Left ventricle myocardium superior (tissue), 1 donor: ENCODE results near the gene HOXA9. TPM values are rescaled to one million over a fixed set of nuclear protein-coding genes. Genes with fewer than 3 reads are reported as not detected.

ENCODE experiments used
- ATAC-seq: fragments of 200-7000 bp; cut with Tn5 transposase; one replicate; pipeline ENCODE4 v1.9.1; 2020; ENCODE audit warnings: mild to moderate bottlenecking, moderate library complexity
- DNase-seq: peaks from one replicate; pipeline ENCODE4 v3.0.0-alpha.2; 2020
- intact Hi-C: fragments of 100-400 bp; cut with micrococcal nuclease; formaldehyde crosslinking; loops from one replicate; pipeline ENCODE4 v1.11.0; 2022
- total RNA-seq: library from RNA; stranded (reverse); fragmentation: NEBNext Ultra II Directional; extraction: Animal tissue kit (Norgen Biotek cat#: 25700); gene quantifications from one replicate; pipeline ENCODE4 v1.2.1, GENCODE V29; 2021
- donor health status: DM: no; HTN: yes; CAD: no; lungs with severe emphysema.

The HOXA9 gene
- total RNA-seq, 1 donor from 2014 or later: not detected

- ATAC-seq (no peak), DNase-seq (no peak)
- intact Hi-C loops: no loop called here
These were observed 41.8 kb downstream of the HOXA9 start for GRCh38 chr7:27123477-27124053.

GRCh38 chr7:27123007-27123476, 42.3 kb downstream of the HOXA9 start:
- intact Hi-C loops: no loop called here
- ATAC-seq (no peak), DNase-seq (no peak)

GRCh38 chr7:27122077-27122910, 43.0 kb downstream of the HOXA9 start:
- DNase-seq (no peak), ATAC-seq (no peak)
- intact Hi-C loops: no loop called here

- intact Hi-C loops: no loop called here
- ATAC-seq: no peak
These were observed 43.7 kb downstream of the HOXA9 start for GRCh38 chr7:27121684-27122076.

GRCh38 chr7:27119412-27119911, 45.9 kb downstream of the HOXA9 start:
- DNase-seq: no peak
- intact Hi-C loops: no loop called here
- no peak for ATAC-seq

More at GRCh38 chr7:27121684-27122076, 43.7 kb downstream of the HOXA9 start:
- DNase-seq: no peak

DNA sequence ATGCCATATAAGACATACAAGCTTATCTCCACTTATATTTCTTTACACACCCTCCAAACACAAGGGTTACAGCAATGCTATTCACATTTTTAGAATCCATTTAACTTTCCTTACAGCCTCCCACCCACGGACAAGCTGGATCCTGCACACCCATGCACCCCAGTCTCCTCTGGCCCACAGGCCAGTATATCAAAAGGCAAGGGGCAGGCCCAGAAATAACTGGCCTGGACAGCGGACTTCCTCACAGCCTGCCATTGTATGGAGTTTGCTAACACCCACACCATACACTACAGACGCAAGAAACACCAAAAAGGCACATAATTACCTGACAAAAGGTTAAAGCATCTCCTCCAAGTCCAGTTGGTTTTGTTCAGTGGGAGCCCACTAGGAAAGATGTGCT, 46.8 kb downstream of the HOXA9 start:
- DNase-seq (no peak), ATAC-seq (no peak)
- intact Hi-C loops: no loop called here

- no peak for DNase-seq
- ATAC-seq: no peak
- intact Hi-C loops: no loop called here
These were observed 47.3 kb downstream of the HOXA9 start for GRCh38 chr7:27117887-27118491.

- intact Hi-C loops: no loop called here
- DNase-seq (no peak), ATAC-seq (no peak)
These were observed 48.1 kb downstream of the HOXA9 start for GRCh38 chr7:27116962-27117886.

DNA sequence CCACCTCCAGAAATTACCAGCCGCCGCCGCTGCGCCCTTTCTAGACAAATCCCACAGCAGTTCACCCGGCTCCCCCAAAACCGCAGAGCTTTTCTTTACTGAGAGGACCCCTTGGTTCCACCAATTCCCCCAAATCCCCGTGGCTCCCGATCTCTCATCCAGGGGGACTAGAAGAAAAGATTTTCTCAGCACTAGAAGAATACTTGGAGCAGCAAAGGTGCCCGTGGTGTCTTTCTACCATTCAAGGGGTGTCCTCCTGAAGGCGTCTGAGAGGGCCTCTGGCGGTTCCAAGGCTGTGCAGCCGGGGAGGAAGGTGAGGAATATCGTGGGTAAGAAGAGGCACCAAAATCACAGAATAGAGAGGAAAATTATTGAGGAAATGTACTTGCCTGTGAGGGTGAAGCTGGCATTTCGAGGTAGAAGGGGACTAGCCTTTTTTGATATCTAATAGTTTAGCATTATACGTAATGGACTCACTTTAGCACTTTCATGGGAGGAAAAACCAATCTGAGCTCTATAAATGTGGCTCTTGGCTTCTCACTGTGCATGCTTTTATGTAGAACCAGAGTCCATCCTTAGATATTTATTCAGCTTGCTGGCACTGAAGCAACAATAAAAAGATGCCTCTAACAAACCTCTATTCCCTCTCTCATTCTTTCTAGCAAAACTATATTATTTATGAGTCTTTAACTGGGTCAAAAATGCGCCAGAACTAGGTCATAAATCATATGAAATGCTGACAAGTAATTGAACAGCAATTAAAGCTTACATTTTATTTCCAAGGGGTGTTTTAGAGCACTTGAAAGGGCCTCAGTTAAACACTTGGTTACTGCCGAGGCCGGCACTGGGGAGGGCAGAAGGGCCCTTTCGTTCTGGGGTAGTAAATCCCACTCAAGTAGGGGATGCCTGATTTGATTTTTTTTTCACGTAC, 49.0 kb downstream of the HOXA9 start:
- no peak for DNase-seq
- intact Hi-C loops: no loop called here
- no peak for ATAC-seq

GRCh38 chr7:27115221-27116026, 49.9 kb downstream of the HOXA9 start:
- ATAC-seq (no peak), DNase-seq (no peak)
- intact Hi-C loops: no loop called here

GRCh38 chr7:27114881-27115220, 50.5 kb downstream of the HOXA9 start:
- DNase-seq: no peak
- intact Hi-C loops: no loop called here
- ATAC-seq: no peak

DNA sequence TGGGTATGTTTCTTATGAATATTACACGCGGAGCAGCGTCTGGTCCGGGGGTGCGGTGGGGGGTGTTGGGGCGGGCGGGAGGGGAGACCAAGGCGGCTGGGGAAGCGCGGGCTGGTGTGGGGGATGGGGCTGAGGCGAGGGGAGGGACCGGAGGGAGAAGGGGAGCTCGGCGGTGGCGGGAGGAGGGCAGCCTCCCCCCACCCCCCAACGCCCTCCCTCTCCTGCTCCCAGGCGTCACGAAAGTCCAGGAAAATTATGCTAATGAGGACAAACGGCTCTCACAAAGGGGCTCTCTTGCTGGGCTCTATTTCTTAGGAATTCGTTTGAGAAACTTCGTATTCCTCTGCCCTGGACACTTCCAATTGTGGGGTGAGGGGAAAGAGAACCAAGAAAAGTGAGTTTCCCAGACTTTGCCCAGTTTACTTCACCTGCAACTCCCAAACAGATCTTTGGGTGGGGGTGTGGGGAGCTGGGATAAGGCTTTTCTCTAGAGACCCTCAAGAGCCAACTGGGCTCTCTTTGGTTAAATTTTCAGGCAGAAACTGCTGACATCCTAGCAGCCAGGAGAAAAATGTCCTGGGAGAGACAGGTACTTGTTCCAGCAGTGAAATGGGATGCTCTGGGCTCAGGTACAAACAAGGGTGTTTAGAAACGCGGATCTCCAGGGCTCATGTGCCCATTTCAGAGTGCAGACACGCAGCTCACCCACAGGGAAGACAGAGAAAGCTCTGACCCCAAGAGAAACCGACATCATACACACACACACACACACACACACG, 51.2 kb downstream of the HOXA9 start:
- ATAC-seq: no peak
- intact Hi-C loops: no loop called here
- no peak for DNase-seq

- intact Hi-C loops: no loop called here
- DNase-seq (no peak), ATAC-seq (no peak)
These were observed 52.1 kb downstream of the HOXA9 start for GRCh38 chr7:27112955-27113949.
